Parathyroid adenoma (tissue), 2 donors: ENCODE data around the gene HOXA2.

ENCODE experiments used
- H2AFZ ChIP-seq: fragments of 300-600 bp; sonication (generic); one replicate; pipeline ENCODE4 v1.7.0; 2017; ENCODE audit warnings: antibody characterized with exemption, mild to moderate bottlenecking
- H3K27ac ChIP-seq: fragments of 300-600 bp; sonication (generic); one replicate; pipeline ENCODE4 v1.7.0; 2017
- H3K27me3 ChIP-seq: fragments of 300-600 bp; sonication (generic); one replicate; pipeline ENCODE4 v1.7.0; 2017; ENCODE audit warnings: low read length; ENCODE audit not compliant: control insufficient read depth, insufficient read depth
- H3K36me3 ChIP-seq: fragments of 300-600 bp; sonication (generic); one replicate; pipeline ENCODE4 v1.7.0; 2017; ENCODE audit warnings: low read length; ENCODE audit not compliant: control insufficient read depth, insufficient read depth
- H3K4me1 ChIP-seq: fragments of 300-600 bp; sonication (generic); one replicate; pipeline ENCODE4 v1.7.0; 2017; ENCODE audit warnings: control low read depth
- H3K4me2 ChIP-seq: fragments of 300-600 bp; sonication (generic); one replicate; pipeline ENCODE4 v1.7.0; 2017; ENCODE audit warnings: low read length
- H3K4me3 ChIP-seq: fragments of 300-600 bp; sonication (generic); one replicate; pipeline ENCODE4 v1.7.0; 2017; ENCODE audit warnings: low read depth, low read length
- H3K79me2 ChIP-seq: fragments of 300-600 bp; sonication (generic); one replicate; pipeline ENCODE4 v1.7.0; 2017; ENCODE audit warnings: control low read depth
- H3K9ac ChIP-seq: fragments of 300-600 bp; sonication (generic); one replicate; pipeline ENCODE4 v1.7.0; 2017; ENCODE audit warnings: mild to moderate bottlenecking
- H3K9me3 ChIP-seq: fragments of 300-600 bp; sonication (generic); one replicate; pipeline ENCODE4 v1.7.0; 2017; ENCODE audit warnings: low read length; ENCODE audit not compliant: control insufficient read depth
- TF ChIP-seq, protein P1 (sequence below): fragments of 300-600 bp; sonication (generic); IDR thresholded peaks from one replicate; pipeline ENCODE4 v1.7.0; 2017; ENCODE audit warnings: antibody characterized with exemption, mild to moderate bottlenecking
- donor health status: primary hyperparathyroidism.

Gene HOXA2

DNA sequence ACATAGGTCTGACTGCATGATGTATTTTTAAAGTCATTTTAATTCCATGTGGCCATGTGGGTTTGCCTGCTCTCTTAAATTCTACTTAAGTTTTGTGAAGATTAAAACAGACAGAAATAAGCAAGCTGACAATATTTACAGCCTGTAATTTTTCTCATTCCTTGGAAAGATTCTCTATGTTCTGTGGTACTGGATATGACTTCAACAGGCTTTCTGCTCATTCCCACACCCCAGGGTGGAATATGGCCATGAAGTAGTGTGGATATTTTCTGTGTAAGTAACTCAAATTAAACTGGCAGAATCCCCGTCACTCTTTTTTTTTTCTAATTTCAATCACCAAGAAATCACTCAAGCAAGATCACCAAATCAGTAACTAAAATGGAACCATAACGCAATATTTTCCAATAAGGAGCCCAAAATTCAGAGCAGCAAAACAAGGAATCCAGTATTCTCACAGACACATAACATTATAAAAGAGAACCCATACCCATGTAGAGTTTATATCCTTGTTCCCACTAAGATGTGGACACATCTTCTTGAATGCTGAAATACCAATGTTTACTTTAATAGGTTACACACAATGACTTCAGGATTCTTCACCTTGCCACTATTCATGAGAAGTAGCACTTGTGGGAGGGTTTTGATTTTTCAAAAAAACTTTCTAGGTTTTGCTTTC lies 35.3 kb upstream of the HOXA2 start:
- no peaks in the 10 kb centered on the region for H3K4me1 ChIP-seq
- no peaks in the 10 kb centered on the region for H3K79me2 ChIP-seq
- H3K27ac ChIP-seq, result no peak overlapping the region
- H3K4me3 ChIP-seq, result no peak overlapping the region
- H3K27me3 ChIP-seq, result no peaks in the 10 kb centered on the region
- H2AFZ ChIP-seq, result no peak overlapping the region
- H3K36me3 ChIP-seq, result no peaks in the 10 kb centered on the region
- TF ChIP-seq, protein P1, sequence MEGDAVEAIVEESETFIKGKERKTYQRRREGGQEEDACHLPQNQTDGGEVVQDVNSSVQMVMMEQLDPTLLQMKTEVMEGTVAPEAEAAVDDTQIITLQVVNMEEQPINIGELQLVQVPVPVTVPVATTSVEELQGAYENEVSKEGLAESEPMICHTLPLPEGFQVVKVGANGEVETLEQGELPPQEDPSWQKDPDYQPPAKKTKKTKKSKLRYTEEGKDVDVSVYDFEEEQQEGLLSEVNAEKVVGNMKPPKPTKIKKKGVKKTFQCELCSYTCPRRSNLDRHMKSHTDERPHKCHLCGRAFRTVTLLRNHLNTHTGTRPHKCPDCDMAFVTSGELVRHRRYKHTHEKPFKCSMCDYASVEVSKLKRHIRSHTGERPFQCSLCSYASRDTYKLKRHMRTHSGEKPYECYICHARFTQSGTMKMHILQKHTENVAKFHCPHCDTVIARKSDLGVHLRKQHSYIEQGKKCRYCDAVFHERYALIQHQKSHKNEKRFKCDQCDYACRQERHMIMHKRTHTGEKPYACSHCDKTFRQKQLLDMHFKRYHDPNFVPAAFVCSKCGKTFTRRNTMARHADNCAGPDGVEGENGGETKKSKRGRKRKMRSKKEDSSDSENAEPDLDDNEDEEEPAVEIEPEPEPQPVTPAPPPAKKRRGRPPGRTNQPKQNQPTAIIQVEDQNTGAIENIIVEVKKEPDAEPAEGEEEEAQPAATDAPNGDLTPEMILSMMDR, result no peak
- no peaks in the 10 kb centered on the region for H3K9me3 ChIP-seq
- H3K9ac ChIP-seq, result no peak overlapping the region
- H3K4me2 ChIP-seq, result no peak overlapping the region

DNA sequence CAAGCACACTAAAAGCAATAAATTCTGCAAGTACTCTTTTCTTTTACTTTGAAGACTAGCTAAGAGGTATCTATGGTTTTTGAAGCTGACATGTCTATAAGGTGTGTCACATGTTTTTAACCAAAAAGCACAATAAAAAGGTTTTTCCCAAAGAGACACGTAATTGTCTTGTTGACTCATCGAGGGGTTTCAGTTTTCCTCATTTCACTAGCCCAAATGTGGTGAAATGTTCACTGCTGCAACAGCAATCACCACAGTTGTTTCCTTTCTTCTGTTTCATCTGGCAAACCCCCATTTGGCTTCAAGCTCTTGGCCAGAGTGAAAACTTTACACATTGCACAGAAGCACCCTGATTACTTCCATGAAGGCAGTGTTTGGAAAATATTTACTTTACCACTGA lies 31.9 kb upstream of the HOXA2 start:
- H3K27me3 ChIP-seq, result no peaks in the 10 kb centered on the region
- H3K4me1 ChIP-seq, result no peaks in the 10 kb centered on the region
- H3K4me2 ChIP-seq, result no peak overlapping the region
- H3K79me2 ChIP-seq, result no peaks in the 10 kb centered on the region
- no peak overlapping the region for H3K27ac ChIP-seq
- H3K9me3 ChIP-seq, result no peaks in the 10 kb centered on the region
- H3K9ac ChIP-seq, result no peak overlapping the region
- TF ChIP-seq, protein P1, result no peak
- H2AFZ ChIP-seq, result no peak overlapping the region
- H3K36me3 ChIP-seq, result no peaks in the 10 kb centered on the region
- no peak overlapping the region for H3K4me3 ChIP-seq

DNA sequence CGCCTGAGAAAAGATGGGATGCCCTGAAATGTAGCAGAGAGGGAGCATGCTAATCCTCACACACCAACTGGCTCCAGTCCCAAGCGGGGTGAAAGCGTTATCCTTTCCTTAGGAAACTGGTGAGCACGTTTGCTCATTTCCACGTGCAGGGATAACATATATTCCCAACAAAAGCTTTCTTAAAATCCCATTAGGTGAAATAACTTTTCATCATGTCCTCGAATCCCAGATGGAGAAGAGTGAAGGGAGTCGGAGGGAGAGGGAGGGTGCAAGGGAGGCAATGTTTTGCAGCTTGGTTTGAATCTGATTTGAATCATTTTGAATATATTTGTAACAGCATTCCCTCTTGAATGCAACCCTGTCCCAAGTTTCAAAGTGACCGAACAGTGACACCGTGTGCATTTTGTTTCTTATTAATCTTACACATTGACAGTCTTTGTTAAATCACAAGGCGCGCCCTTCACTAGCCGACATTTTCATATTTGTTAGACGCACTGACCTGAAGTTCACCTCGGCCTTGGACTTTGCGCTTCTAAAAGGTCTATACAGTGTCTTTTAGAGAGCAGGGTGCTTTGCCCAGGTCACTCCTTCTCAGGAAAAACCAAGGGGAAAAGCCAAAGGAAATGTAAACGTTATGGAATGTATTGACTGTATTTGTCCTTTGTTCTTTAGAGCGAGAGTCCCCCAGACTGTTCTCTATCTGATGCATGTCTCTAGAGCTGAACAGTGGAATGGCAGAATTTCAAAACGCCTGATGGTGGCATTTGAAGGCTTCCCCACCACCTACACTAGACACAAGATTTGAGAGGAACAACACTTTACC lies 31.1 kb upstream of the HOXA2 start:
- no peak overlapping the region for H3K4me2 ChIP-seq
- H3K4me1 ChIP-seq, result no peaks in the 10 kb centered on the region
- no peak overlapping the region for H2AFZ ChIP-seq
- H3K27me3 ChIP-seq, result no peaks in the 10 kb centered on the region
- no peak overlapping the region for H3K4me3 ChIP-seq
- H3K79me2 ChIP-seq, result no peaks in the 10 kb centered on the region
- no peaks in the 10 kb centered on the region for H3K36me3 ChIP-seq
- TF ChIP-seq, protein P1, result no peak
- H3K9me3 ChIP-seq, result no peaks in the 10 kb centered on the region
- H3K27ac ChIP-seq, result no peak overlapping the region
- H3K9ac ChIP-seq, result no peak overlapping the region

- no peak overlapping the region for H3K4me2 ChIP-seq
- H3K4me3 ChIP-seq, result no peak overlapping the region
- H3K27ac ChIP-seq, result no peak overlapping the region
- no peaks in the 10 kb centered on the region for H3K9me3 ChIP-seq
- no peaks in the 10 kb centered on the region for H3K36me3 ChIP-seq
- no peaks in the 10 kb centered on the region for H3K79me2 ChIP-seq
- TF ChIP-seq, protein P1, result no peak
- H2AFZ ChIP-seq, result no peak overlapping the region
- H3K27me3 ChIP-seq, result no peaks in the 10 kb centered on the region
- H3K9ac ChIP-seq, result no peak overlapping the region
- H3K4me1 ChIP-seq, result no peaks in the 10 kb centered on the region
These were observed 30.5 kb upstream of the HOXA2 start for GRCh38 chr7:27132978-27133377.
